ENCODE data around the gene ZCCHC24. TPM values are rescaled to one million over a fixed set of nuclear protein-coding genes. Genes with fewer than 3 reads are reported as not detected.

Gene ZCCHC24
- total RNA-seq, 1 experiment from 2014 or later, result 6.0 TPM

GRCh38 chr10:79471776-79472175, 26.4 kb upstream of the ZCCHC24 start:
- ChIA-PET POLR2A (ENCODE audit: unreplicated experiment) (interaction anchor here (0.7 kb wide), 1 partner anchor 11 kb away, joined by 4 read pairs; no protein-coding TSS in a partner anchor), CTCF (no interaction called here)
- Histone ChIP-seq H3K9me3 (ENCODE audit: insufficient read depth, low read depth) (no peaks in the 10 kb centered on the region), H3K27ac (no peak overlapping the region), H3F3A (ENCODE audit: insufficient read depth, low read depth) (no peaks in the 10 kb centered on the region), H3K4me2 (no peak overlapping the region), H3K9me2 (ENCODE audit: insufficient read depth) (no peaks in the 10 kb centered on the region), H2AFZ (no peak overlapping the region), H3K4me3 (no peak overlapping the region), H3K36me3 (ENCODE audit: low read depth) (no peaks in the 10 kb centered on the region), H3K4me1 (replicated peaks; ENCODE audit: insufficient read depth) (peaks cover 14% of the 10 kb centered on the region; the same call in 1 of the 2 replicates), H3K79me2 (ENCODE audit: low read depth) (no peaks in the 10 kb centered on the region), H4K20me1 (ENCODE audit: insufficient read depth) (no peaks in the 10 kb centered on the region), H3K27me3 (ENCODE audit: insufficient read depth, low read depth) (no peaks in the 10 kb centered on the region)
- intact Hi-C loops (cut with micrococcal nuclease; ENCODE audit: unreplicated experiment), result no loop called here
- DNase-seq, result no peak
- TF ChIP-seq CTCF (conservative IDR thresholded peaks at IDR 0.05), result no peak
- TF ChIP-seq EZH2 (IDR thresholded peaks at IDR 0.05; ENCODE audit: low read depth), result no peak
- BruUV-seq (replicated peaks), result no TSS peak

- ChIA-PET CTCF (no interaction called here), POLR2A (ENCODE audit: unreplicated experiment) (no interaction called here)
- no TSS peak for BruUV-seq (replicated peaks)
- Histone ChIP-seq H3K4me3 (no peak overlapping the region), H3K4me1 (replicated peaks; ENCODE audit: insufficient read depth) (peaks cover 4% of the 10 kb centered on the region; the same call in 1 of the 2 replicates), H3K27me3 (ENCODE audit: insufficient read depth, low read depth) (no peaks in the 10 kb centered on the region), H3K27ac (no peak overlapping the region), H3K4me2 (no peak overlapping the region), H3K9me3 (ENCODE audit: insufficient read depth, low read depth) (no peaks in the 10 kb centered on the region), H3K9me2 (ENCODE audit: insufficient read depth) (no peaks in the 10 kb centered on the region), H3F3A (ENCODE audit: insufficient read depth, low read depth) (no peaks in the 10 kb centered on the region), H3K79me2 (ENCODE audit: low read depth) (no peaks in the 10 kb centered on the region), H3K36me3 (ENCODE audit: low read depth) (no peaks in the 10 kb centered on the region), H4K20me1 (ENCODE audit: insufficient read depth) (no peaks in the 10 kb centered on the region), H2AFZ (no peak overlapping the region)
- no peak for DNase-seq
- intact Hi-C loops (cut with micrococcal nuclease; ENCODE audit: unreplicated experiment), result no loop called here
- TF ChIP-seq CTCF (conservative IDR thresholded peaks at IDR 0.05), result no peak
These were observed 24.7 kb upstream of the ZCCHC24 start for GRCh38 chr10:79470096-79470495.

GRCh38 chr10:79468841-79469585, 23.6 kb upstream of the ZCCHC24 start:
- Histone ChIP-seq H3K9me3 (ENCODE audit: insufficient read depth, low read depth) (no peaks in the 10 kb centered on the region), H3F3A (ENCODE audit: insufficient read depth, low read depth) (no peaks in the 10 kb centered on the region), H4K20me1 (ENCODE audit: insufficient read depth) (no peaks in the 10 kb centered on the region), H3K4me2 (no peak overlapping the region), H3K4me3 (no peak overlapping the region), H2AFZ (no peak overlapping the region), H3K79me2 (ENCODE audit: low read depth) (no peaks in the 10 kb centered on the region), H3K36me3 (ENCODE audit: low read depth) (no peaks in the 10 kb centered on the region), H3K4me1 (replicated peaks; ENCODE audit: insufficient read depth) (no peaks in the 10 kb centered on the region), H3K27me3 (ENCODE audit: insufficient read depth, low read depth) (no peaks in the 10 kb centered on the region), H3K9me2 (ENCODE audit: insufficient read depth) (no peaks in the 10 kb centered on the region), H3K27ac (no peak overlapping the region)
- no TSS peak for BruUV-seq (replicated peaks)
- TF ChIP-seq EZH2 (IDR thresholded peaks at IDR 0.05; ENCODE audit: low read depth) (no peak), CTCF (conservative IDR thresholded peaks at IDR 0.05) (no peak)
- no peak for DNase-seq
- POLR2A ChIA-PET (ENCODE audit: unreplicated experiment), result no interaction called here
- intact Hi-C loops (cut with micrococcal nuclease; ENCODE audit: unreplicated experiment), result no loop called here
- CTCF ChIA-PET, result no interaction called here

Measured in PC-9 (cell line).